BJ (cell line): ENCODE results near the gene BSPRY. TPM values are rescaled to one million over a fixed set of nuclear protein-coding genes. Genes with fewer than 3 reads are reported as not detected.
"Not testable (repeated sequence)": the region's sequence is repeated elsewhere in the genome, so short reads cannot be mapped to it uniquely, and the experiment has no call there.

Source experiments
- CTCF ChIA-PET: fragments of 350-600 bp; formaldehyde crosslinking; extraction: SDS; loops from one replicate; lab custom pipeline; 2021; ENCODE audit warnings: antibody characterized with exemption, inconsistent platforms; lab: Yijun Ruan, JAX
- POLR2A ChIA-PET: fragments of 300-600 bp; sonication (Branson Sonifier 250); formaldehyde crosslinking; extraction: SDS; loops from one replicate; lab custom pipeline; 2021; ENCODE audit warnings: antibody characterized with exemption; lab: Charles Lee
- DNase-seq: peaks from one replicate; pipeline ENCODE4 v3.0.0-alpha.2; 2011; ENCODE audit warnings: low read depth
- H3K27me3 ChIP-seq: 2 replicates; pipeline ENCODE4 v1.6.0; 2011; ENCODE audit warnings: low read length; ENCODE audit not compliant: control insufficient read depth, insufficient read depth
- H3K36me3 ChIP-seq: 2 replicates; pipeline ENCODE4 v1.5.1; 2011; ENCODE audit warnings: low read length; ENCODE audit not compliant: control insufficient read depth, insufficient read depth
- H3K4me3 ChIP-seq: 2 replicates; pipeline ENCODE4 v1.5.1; 2011; ENCODE audit warnings: low read depth, mild to moderate bottlenecking, control low read depth, low read length
- CTCF ChIP-seq: IDR thresholded peaks from 2 replicates; pipeline ENCODE4 v1.5.1; 2011; ENCODE audit warnings: low read depth, mild to moderate bottlenecking, control low read depth, inconsistent platforms, low read length, moderate library complexity; ENCODE audit not compliant: insufficient read depth
- polyA plus RNA-seq: library from polyadenylated mRNA; depleted of rRNA; stranded (reverse); fragments of >200 nt; gene quantifications from 2 replicates; pipeline ENCODE4 v1.2.3, GENCODE V29; 2011

BSPRY gene
- polyA plus RNA-seq, 1 experiment: not detected

- DNase-seq: no peak
- ChIA-PET CTCF (no interaction called here), POLR2A (interaction anchor here (0.6 kb wide), 1 partner anchor 841 kb away, joined by 3 read pairs; no protein-coding TSS in a partner anchor)
- Histone ChIP-seq H3K4me3 (no peak overlapping the region), H3K27me3 (no peaks in the 10 kb centered on the region), H3K36me3 (peaks cover 7% of the 10 kb centered on the region)
- TF ChIP-seq CTCF: no peak
Measured at GRCh38 chr9:113373676-113374392, 24.5 kb downstream of the BSPRY start.

- no peak overlapping the region; the same call in 1 of the 2 replicates for H3K4me3 ChIP-seq
Measured at GRCh38 chr9:113375057-113376023, 26.0 kb downstream of the BSPRY start.

GRCh38 chr9:113376634-113377567, 27.6 kb downstream of the BSPRY start, which contains the start of gene HDHD3:
HDHD3 (minus strand) TSS chr9:113376986; CDS start chr9:113374354, 2,632 bp downstream.
- ChIA-PET POLR2A (no interaction called here), CTCF (interaction anchor here (1.3 kb wide), 1 partner anchor 24 kb away, joined by 5 read pairs; the partner anchor contains the start of gene ALAD)
- DNase-seq: no peak
- Histone ChIP-seq H3K4me3 (peak within 1 kb of the TSS; percentile 72), H3K27me3 (peaks cover 2% of the 10 kb centered on the region; the same call in 1 of the 2 replicates), H3K36me3 (peaks cover 7% of the 10 kb centered on the region)
- TF ChIP-seq CTCF: no peak

More at GRCh38 chr9:113375057-113376023, 26.0 kb downstream of the BSPRY start:
- peaks cover 7% of the 10 kb centered on the region for H3K36me3 ChIP-seq
- TF ChIP-seq CTCF: no peak
- ChIA-PET CTCF (interaction anchor here (1.3 kb wide), 1 partner anchor 26 kb away, joined by 5 read pairs; the partner anchor contains the start of gene ALAD), POLR2A (no interaction called here)
- peaks cover 2% of the 10 kb centered on the region; the same call in 1 of the 2 replicates for H3K27me3 ChIP-seq
- DNase-seq: no peak

- POLR2A ChIA-PET, H3K27me3 ChIP-seq, H3K4me3 ChIP-seq, DNase-seq, H3K36me3 ChIP-seq, CTCF ChIA-PET: not testable (repeated sequence)
Measured at GRCh38 chr9:113379094-113379828, 29.9 kb downstream of the BSPRY start.

GRCh38 chr9:113379829-113380210, 30.5 kb downstream of the BSPRY start:
- DNase-seq, H3K27me3 ChIP-seq, H3K4me3 ChIP-seq, H3K36me3 ChIP-seq, CTCF ChIA-PET, POLR2A ChIA-PET: not testable (repeated sequence)
